NCI-H1436 (cell line): ENCODE measurements around the gene CD300C.
"Not testable (repeated sequence)": the region's sequence is repeated elsewhere in the genome, so short reads cannot be mapped to it uniquely, and the experiment has no call there.

Source experiments
- DNase-seq: peaks from one replicate; lab custom pipeline; 2025; lab: John Stamatoyannopoulos, UW

The CD300C gene

DNA sequence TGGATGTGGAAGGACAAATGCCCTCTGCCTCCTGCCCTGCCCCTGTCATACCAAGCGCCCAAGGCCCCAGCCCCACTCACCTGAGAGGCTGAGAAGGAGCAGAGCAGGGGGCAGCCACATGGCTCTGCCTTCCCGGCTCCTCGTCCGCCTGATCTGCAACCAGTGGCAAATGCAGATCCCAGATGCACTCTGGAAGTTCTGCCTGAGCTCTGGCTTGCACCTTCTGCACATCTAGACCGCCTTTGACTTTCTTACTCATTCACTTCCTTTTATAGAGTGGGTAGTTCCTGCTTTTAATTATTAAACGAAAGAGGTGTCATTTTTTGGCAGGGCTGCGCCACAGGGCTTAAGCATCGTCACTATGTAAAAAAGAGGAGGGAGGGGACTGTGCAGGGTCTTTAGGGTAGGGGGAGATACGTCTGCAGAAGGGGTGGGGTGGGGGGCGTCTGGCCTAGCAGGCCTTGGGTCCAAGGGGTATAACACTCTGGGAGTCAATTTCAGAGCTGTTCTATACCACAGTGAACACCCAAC lies 14.6 kb downstream of the CD300C start, which contains the start of gene CD300LB:
TSS of gene CD300LB (minus strand) at position 245 of the 531 bp plus-strand sequence. CDS start at position 120, 125 bp downstream.
- no peak for DNase-seq

DNA sequence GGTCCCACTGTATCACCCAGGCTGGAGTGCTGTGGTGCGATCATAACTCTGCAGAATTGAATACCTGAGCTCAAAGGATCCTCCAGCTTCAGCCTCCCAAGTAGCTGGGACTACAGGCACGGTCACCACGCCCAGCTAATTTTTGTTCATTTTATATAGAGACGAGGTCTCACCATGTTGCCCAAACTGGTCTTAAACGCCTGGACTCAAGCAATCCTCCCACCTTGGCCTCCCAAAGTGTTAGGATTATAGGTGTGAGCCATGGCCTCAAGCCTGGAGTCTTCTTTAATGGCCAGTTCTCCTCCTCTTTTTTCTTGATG lies 15.1 kb downstream of the CD300C start:
- DNase-seq: no peak

DNA sequence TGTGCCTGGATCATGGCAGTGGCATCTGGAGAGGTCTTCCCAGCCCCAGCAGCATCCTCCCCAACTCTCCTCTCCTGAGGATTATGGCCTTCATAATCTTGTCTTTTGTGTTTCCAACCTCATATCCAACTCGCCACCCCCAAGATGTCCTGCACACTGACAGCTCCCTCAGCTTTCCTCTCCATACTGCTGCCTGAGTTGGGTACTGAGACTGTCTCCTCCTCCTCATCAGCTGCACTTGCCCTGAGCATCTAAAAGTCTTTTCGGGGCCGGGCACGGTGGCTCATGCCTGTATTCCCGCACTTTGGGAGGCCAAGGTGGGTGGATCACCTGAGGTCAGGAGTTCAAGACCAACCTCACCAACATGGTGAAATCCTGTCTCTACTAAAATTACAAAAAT lies 16.7 kb downstream of the CD300C start:
- DNase-seq: no peak

DNA sequence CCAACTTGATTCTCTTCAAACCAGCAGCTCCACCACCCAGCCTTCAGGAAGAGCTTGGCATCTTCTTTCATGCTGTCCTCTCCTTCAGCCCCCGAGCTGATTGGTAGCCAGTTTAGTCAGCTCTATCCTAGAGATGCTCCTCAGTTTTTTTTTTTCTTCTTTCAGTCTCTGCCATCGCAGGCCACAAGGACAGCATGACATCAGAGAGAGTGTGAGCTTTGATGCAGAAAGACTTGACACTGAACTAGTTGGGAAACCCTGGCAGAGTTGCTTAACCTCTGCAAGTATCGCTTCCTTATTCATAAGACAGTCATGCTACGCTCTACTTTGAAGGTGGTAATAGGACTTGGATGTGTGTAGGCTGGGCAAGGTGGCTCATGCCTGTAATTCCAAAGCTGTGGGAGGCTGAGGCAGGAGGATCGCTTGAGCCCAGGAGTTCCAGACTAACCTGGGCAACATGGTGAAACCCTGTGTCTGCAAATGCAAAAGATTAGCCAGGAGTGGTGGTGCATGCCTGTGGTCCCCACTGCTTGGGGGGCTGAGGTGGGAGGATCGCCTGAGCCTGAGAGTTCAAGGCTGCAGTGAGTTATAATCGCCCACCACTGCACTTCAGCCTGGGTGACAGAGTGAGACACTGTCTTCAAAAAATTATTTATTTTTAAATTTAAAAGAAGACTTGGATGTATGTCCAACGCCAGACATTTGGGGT lies 17.3 kb downstream of the CD300C start:
- DNase-seq: no peak

DNA sequence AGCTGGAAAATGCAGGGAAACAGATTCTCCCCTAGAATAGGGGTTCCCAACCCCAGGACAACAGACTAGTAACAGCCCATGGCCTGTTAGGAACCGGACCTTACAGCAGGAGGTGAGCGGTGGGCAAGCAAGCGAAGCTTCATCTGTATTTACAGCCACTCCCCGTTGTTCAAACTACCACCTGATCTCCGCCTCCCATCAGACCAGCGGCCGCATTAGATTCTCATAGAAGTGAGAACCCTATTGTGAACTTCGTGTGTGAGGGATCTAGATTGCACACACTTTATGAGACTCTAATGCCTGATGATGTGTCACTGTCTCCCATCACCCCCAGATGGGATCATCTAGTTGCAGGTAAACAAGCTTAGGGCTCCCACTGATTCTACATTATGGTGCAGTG lies 18.2 kb downstream of the CD300C start:
- DNase-seq: no peak

DNA sequence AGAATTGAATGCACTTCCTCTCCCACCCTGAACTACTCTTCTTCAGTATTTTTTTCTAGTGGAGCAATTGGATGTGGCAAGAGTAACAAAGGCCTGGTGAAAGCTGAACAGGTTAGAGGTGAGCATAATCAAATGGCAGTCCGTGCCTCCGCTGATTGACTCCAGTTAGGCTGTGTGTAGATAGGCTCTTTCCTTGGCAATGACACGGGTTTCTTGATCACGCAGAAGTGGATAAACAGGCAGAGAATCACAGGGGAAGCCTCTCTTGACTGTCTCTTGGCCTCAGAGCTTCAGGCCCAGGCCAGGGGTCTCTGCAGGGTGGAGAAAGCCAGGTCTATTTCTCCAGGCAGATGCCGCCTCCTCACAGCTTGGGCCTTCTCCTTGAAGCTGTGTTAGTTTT lies 18.8 kb downstream of the CD300C start:
- no peak for DNase-seq

DNA sequence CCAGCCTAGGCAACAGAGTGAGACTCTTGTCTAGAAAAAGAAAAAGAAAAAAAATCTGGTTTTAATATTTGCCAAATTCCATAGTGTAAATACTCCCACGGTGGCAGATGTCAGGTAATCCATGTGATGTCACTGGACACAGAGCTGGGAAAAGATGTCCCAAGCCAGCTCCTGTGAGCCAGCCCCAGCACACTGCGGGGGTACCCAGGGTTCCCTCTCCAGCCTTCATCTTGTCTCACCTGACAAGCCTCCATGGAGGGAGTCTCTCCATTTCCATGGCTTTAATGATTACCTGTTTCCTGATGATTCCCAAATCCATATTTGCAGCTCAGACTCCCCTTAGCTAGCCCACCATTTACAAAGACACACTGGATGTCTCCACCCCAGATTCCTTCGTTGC lies 19.2 kb downstream of the CD300C start:
- no peak for DNase-seq

DNA sequence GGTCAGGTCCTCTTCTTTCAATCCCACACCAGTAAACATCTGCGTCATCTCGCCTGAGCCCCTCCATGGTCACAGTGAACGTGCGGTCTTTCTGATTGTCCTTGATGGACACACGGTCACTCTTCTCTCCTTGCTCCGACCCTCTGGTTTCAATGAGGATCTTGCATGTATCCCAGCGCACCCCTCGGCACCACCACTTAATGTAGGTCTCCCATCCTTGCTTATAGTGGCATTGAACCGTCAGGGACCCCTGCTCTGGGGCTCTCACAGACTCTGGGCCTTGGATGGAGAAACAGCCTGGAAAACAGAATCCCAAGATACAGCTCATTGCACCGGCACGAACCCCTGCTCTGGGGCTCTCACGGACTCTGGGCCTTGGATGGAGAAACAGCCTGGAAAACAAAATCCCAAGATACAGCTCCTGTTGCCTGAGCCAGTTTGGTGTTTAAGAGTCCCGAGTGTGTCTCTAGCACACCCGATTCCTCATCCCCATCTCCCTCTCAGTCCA lies 20.1 kb downstream of the CD300C start:
- no peak for DNase-seq

DNA sequence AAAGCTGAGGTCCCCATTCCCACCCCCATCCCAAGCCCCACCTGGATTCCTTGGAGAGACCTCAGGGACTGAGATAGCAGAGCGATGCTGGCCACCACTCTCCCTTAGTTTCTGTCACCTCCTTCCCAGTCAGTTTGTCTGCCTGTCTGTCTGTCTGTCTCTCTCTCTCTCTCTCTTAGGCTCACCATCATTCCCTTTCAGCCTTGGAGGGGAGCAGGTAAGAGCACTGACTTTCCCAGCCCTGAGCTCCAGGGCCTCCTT lies 20.5 kb downstream of the CD300C start:
- no peak for DNase-seq

DNA sequence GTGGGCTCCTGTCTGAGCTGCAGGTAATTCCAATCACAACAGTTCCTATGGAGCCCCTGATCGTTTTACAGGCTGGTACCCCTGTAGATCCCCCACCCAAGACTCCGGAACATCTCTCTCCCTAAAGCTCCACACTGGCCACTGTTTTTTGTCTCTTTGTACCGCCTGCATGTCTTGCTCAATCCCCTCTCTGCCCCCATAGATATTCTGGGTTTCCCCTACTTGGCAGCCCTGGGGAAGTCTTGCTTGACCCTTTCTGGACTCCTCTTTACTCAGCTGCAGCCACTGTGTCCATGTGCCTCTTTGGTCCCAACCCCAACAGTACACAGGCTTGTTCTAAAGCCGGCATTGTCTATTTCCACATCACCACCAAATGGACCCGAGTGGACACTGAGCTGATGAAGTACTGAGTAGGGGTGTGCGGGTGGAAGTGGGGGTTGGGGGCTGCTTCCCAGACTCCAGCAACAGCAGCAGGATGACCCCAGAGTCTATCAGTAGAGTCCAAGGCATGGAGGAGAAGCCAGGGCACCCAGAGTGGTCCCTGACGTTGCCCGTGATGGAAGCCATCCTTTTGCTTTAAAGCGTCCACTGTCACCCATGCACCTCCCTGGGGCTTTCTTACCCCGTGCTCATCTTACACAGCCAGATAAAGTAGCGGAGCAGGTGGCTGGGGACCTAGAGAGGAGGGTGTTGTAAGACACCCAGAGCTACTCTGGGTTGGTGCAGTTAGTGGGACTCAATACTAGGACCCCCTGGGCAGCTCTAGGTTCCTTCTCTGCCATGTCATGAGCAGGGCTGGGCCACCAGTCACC lies 21.1 kb downstream of the CD300C start:
- DNase-seq: no peak

DNA sequence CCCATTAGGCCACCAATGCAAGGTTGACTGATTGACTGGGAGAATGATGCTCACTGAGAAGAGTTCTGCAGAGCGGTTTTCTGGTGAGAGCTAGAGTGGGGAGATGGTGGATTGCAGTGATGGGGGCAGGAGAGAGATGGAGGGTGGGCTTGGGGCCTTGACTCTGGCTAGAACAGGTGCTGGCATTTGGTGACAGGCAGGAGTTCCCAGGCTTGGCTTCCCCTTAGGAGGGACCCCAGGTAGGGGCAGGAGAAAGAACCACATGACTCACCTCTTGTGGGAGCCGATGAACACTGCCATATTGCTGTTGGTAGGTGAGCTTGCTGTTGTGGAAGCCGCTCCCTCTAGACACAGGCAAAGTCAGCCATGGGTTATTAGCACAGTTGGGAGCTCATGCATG lies 22.6 kb downstream of the CD300C start:
- no peak for DNase-seq

DNA sequence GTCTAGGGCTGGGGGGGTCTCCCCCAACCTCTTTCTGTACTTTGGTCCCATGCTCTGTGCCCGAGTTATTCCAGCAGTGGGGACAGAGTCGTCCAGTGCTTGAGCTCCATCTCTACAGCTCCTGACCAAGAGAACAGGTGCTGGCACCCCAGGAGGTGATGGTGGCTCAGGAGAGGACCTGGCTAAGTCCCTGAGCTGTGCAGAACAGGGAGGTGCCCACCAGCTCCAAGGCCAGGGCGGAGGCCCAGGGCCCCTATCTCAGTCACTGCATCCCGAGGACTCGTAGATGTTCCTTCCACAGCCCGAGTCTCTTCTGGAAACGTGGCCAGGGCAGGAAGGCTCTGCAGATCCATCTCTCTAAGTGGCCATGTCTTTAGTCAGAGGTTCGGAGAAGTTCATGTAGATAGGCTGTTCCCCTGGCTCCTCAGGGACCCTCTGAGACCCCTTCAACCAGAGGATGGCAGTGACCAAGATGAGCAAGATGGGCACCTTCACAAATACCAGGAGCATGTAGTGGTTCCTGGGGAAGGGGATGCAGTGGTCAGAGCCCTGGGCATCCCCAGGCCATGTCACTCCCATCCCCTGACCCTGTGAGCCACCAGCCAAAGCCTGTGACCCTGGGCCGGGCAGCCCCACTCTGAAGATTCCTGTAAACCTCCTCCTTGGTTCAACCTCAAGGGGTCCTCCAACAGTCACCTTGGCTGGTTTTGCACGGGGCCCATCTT lies 23.4 kb downstream of the CD300C start:
- DNase-seq: no peak

DNA sequence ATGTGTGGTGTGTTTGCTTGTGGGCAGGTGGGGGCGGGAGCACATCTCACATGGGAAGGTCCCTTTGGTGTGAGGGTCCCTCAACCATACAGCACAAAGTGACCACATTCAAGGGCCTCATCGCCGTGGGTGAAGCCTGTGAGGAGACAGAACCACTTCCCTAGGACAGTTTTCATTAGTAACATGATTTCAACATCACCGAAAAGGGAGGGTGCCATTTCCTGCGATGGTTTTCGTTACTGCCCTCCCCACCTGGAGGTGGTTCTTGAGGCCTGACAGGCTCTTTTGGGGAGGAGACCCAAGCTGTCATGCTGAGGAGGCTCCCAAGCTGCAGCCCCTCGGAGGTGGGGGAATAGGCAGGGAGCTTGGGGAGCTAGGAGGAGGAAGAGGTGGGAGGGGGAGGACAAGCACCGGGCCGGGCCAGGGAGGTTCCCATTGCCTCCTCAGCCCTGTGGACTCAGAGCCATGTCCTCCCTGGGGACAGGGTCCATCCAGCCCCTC lies 24.2 kb downstream of the CD300C start:
- no peak for DNase-seq

DNA sequence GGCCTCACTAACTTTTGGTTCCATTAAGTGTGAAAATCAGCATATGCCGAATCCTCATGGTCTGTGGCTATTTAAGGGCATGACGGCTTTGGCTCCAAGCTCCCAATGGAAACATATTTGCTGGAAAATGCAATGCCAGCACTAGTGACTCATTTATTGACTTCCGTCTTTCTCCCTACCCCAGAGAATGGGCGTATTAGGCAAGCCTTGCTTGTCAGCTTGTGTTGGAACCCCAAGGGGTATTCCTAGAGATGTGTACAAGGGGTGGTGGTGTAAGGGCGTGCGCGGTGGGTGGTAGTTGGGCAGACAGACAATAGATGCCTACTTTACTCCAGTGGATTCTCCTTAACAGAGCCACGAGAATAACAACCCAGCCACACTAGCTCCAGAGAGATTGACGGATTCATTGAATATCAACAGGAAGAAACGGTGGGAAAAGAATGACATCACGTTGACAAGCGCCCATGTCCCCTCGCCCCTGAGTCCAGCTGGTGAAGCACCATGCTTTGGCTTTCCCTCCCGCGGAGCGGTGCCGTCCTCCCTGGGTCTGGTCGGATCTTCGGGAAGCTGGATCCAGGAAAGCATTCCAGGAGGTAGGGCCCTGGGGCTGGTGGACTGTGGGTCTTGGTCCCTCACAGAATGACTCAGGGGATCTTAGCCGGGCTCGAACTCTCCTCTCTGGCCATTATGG lies 25.0 kb downstream of the CD300C start:
- no peak for DNase-seq

DNA sequence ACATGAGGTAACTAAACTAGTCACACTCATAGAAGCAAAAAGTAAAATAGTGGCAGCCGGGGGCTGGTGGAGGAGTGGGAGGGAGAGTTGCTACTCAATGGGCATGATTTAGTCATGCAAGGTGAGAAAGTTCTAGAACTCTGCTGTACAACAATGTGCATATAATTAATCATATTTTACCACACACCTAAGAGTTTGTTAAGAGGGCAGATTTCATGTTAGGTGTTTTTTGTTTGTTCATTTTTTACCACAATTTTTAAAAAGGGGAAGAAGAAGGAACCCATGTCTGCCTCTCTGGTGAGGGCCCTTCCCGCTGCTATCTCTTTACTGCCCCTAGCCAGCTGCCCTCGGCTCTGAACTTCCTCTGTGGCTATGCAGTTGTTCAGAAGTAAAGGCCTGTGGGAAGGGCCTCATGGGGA lies 25.9 kb downstream of the CD300C start:
- DNase-seq: no peak

DNA sequence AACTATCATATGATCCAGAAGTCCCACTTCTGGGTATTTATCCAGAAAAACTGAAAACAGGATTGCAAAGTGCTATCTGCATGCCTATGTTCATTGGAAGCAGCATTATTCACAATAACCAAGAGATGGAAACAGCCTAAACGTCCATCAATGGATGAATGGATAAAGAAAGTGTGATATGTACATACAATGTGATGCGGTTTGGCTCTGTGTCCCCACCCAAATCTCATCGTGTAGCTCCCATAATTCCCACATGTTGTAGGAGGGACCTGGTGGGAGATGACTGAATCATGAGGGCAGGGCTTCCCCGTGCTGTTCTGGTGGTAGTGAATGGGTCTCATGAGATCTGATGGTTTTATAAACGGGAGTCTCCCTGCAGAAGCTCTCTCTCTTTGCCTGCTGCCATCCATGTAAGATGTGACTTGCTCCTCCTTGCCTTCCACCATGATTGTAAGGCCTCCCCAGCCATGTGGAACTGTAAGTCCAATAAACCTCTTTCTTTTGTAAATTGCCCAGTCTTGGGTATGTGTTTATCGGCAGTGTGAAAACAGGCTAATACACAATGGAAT lies 27.4 kb downstream of the CD300C start:
- not testable (repeated sequence) for DNase-seq

DNA sequence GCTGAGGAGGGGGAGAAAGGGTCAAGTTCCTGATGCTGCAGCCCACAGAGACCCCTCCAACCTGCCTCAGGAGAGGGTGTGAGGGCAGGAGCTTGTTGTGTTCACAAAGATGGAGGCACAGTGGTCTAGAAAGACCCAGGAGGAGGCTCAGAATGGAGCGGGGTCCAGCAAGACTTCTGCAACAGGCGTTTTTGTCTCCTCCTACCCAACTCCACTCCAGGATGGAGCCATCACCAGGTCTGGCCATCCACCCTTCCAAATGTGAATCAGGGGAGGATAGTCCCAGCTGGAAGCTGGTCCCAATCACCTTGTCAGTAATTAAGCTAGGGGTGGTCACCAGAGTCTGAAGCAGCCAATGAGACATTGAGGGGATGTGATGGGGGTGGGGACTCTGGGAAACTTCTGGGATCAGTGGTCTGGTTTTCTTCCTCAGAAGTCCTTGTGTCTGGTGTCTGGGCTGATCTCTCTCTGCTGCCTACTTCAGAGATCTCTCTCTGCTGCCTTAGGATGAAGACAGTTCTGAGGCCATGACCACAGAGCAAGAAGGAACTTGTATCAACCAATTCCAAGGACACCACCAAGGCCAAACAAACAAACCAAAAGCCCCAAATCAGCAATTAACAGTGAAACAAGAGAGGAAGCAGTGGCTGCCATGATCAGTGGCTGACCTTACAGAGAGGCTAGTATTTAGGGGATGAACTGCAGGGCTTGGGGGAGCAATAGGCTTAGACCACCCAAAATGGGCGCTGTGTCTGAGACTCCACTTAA lies 29.2 kb downstream of the CD300C start:
- DNase-seq: no peak

DNA sequence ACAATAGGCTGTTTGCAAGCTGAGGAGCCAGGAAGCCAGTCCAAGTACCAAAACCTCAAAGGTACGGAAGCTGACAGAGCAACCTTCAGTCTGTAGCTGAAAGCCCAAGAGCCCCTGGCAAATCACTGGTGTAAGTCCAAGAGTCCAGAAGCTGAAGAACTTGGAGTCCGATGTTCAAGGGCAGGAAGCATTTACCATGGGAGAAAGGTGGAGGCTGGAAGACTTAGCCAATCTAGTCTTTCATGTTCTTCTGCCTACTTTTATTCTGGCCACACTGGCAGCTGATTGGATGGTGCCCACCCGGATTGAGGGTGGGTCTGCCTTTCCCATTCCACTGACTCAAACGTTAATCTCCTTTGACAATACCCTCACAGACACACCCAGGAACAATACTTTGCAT lies 30.0 kb downstream of the CD300C start:
- DNase-seq: no peak

DNA sequence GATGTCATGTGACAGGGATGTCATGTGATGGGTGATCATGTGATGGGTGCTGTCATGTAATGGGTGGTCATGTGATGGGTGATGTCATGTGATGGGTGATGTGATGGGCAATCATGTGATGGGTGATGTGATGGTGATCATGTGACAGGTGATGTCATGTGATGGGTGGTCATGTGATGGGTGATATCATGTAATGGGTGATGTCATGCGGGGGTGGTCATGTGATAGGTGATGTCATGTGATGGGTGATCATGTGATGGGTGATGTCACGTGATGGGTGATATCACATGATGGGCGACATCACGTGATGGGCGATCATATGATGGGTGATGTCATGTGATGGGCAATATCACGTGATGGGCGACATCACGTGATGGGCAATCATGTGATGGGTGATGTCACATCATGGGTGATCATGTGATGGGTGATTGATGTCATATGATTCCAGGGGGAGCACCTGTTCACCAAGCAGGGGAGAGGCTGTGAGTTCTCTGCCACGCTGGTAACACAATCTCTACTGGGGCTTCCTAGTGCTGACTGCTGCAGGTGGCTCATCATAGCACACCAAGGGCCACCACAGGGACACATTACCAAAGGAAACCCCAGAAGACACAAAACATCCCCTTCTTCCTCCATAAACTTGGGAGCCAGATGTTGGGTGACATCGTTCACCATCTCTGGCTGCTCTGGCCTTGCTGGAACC lies 31.1 kb downstream of the CD300C start:
- DNase-seq: no peak

DNA sequence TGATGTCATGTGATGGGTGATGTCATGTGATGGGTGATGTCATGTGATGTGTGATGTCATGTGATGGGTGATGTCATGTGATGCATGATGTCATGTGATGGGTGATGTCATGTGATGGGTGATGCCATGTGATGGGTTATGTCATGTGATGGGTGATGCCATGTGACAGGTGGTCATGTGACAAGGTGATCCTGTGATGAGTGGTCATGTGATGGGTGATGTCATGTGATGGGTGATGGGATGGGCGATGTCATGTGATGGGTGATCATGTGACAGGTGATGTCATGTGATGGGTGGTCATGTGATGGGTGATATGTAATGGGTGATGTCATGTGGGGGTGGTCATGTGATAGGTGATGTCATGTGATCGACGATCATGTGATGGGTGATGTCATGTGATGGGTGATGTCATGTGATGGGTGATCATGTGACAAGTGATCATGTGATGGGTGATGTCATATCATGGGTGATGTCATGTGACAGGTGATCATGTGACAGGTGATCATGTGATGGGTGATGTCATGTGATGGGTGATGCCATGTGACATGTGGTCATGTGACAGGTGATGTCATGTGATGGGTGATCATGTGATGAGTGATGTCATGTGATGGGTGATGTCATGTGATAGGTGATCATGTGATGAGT lies 31.8 kb downstream of the CD300C start:
- peak; percentile 28 for DNase-seq
